Neural crest cell (in vitro differentiated cells): Measurements from ENCODE around the gene LMO3. TPM values are rescaled to one million over a fixed set of nuclear protein-coding genes. Genes with fewer than 3 reads are reported as not detected.

Experiments used
- DNase-seq: peaks from one replicate; pipeline ENCODE4 v3.0.0; 2021; ENCODE audit warnings: low read depth, mixed read lengths, low spot score
- H3K27ac Mint-ChIP-seq: one replicate; pipeline ENCODE4 v1.8.0; 2021; ENCODE audit warnings: mild to moderate bottlenecking, mixed read lengths; ENCODE audit not compliant: unreplicated experiment
- H3K27me3 Mint-ChIP-seq: 2 replicates; pipeline ENCODE4 v1.8.0; 2021; ENCODE audit warnings: low read depth, mild to moderate bottlenecking, mixed read lengths
- H3K36me3 Mint-ChIP-seq: 2 replicates; pipeline ENCODE4 v1.8.0; 2021; ENCODE audit warnings: low read depth, mild to moderate bottlenecking, mixed read lengths
- H3K4me1 Mint-ChIP-seq: 2 replicates; pipeline ENCODE4 v1.8.0; 2021; ENCODE audit warnings: mixed read lengths
- H3K4me3 Mint-ChIP-seq: one replicate; pipeline ENCODE4 v1.8.0; 2021; ENCODE audit warnings: mild to moderate bottlenecking, mixed read lengths
- H3K9me3 Mint-ChIP-seq: 2 replicates; pipeline ENCODE4 v1.8.0; 2021; ENCODE audit warnings: mixed read lengths
- CTCF ChIP-seq: fragments of 200-600 bp; sonication (generic); conservative IDR thresholded peaks from 2 replicates; pipeline ENCODE4 v1.5.0; 2021; ENCODE audit warnings: antibody characterized with exemption, mild to moderate bottlenecking
- total RNA-seq: library from RNA; stranded (reverse); gene quantifications from 2 replicates; pipeline ENCODE4 v1.2.1, GENCODE V29; 2021

Gene LMO3
- total RNA-seq, 1 donor from 2014 or later = 26.5 TPM

GRCh38 chr12:16618256-16618655, 12.3 kb upstream of the LMO3 start:
- Mint-ChIP-seq H3K9me3 (peaks cover 5% of the 10 kb centered on the region), H3K36me3 (no peaks in the 10 kb centered on the region), H3K4me1 (no peaks in the 10 kb centered on the region), H3K27ac (no peak overlapping the region), H3K27me3 (no peaks in the 10 kb centered on the region), H3K4me3 (no peak overlapping the region)
- no peak for TF ChIP-seq CTCF
- DNase-seq = no peak

GRCh38 chr12:16613199-16613598, 7.2 kb upstream of the LMO3 start:
- Mint-ChIP-seq H3K9me3 (no peaks in the 10 kb centered on the region), H3K36me3 (no peaks in the 10 kb centered on the region), H3K4me3 (no peak overlapping the region), H3K4me1 (peaks cover 33% of the 10 kb centered on the region), H3K27ac (no peak overlapping the region), H3K27me3 (peaks cover 24% of the 10 kb centered on the region)
- no peak for DNase-seq
- no peak for TF ChIP-seq CTCF

DNA sequence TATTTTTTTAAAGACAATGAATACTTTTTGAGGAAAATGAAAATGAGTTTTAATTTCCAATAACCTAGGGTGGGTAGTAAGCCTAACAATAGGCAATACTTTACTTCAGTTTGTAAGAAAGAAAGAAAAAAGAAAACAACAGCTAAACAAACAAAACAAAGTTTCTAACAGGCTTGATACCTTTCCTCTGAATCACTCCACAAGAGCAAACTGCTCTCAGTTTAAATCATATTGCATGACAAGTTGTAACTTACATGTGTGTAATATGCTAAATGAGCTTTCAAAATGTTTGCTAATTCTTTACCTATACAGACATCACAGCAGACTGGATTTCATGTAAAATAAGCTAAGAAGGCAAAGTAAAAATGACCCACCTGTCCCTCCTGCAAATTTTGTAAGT, 6.7 kb upstream of the LMO3 start:
- peaks cover 28% of the 10 kb centered on the region for H3K27me3 Mint-ChIP-seq
- H3K9me3 Mint-ChIP-seq = no peaks in the 10 kb centered on the region
- peaks cover 39% of the 10 kb centered on the region for H3K4me1 Mint-ChIP-seq
- H3K27ac Mint-ChIP-seq = no peak overlapping the region
- no peak for DNase-seq
- no peak overlapping the region for H3K4me3 Mint-ChIP-seq
- no peaks in the 10 kb centered on the region for H3K36me3 Mint-ChIP-seq
- no peak for TF ChIP-seq CTCF

DNA sequence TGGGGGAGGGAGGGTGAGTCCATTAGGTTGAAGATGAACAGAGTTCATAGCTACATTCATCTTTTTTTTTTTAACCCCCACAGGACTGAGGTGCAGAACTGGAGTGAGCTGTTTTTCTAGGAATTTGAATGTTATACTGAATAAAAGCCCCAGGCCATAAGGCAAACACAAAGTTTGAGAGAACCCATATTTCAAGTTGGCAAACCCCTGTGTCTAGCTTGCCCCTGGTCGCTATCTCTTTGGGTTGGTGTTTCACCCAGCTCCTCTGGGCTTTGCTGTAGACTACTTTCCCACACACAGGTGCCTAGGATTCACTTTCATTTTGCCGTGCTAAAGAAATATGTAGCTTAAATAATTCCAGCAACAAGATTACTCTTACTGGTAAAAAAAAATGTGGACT, 5.2 kb upstream of the LMO3 start:
- H3K27ac Mint-ChIP-seq = no peak overlapping the region
- no peak for TF ChIP-seq CTCF
- H3K9me3 Mint-ChIP-seq = no peaks in the 10 kb centered on the region
- no peak overlapping the region for H3K4me3 Mint-ChIP-seq
- H3K4me1 Mint-ChIP-seq = peaks cover 54% of the 10 kb centered on the region
- H3K27me3 Mint-ChIP-seq = peaks cover 33% of the 10 kb centered on the region
- DNase-seq = no peak
- no peaks in the 10 kb centered on the region for H3K36me3 Mint-ChIP-seq

DNA sequence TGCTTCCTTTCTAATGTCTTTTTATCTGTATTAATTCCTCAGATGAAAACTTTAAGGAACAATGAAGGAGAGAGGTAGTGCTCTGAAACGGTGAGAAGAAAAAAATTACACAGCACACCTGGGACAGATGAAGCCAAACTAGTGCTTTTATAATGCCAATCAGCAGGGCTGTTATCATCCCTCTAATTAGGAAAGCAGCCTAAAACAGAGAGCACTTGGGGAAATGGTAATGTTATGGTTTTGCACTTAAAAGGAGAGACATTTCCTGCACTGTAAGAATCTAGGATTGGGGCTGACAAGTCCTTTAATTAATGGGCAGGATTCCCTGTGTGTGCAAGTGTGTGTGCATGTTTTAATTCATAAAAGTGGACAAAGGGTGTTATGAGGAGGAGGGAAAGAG, 4.8 kb upstream of the LMO3 start:
- Mint-ChIP-seq H3K4me3 (peak overlapping the region; percentile 75), H3K4me1 (peaks cover 54% of the 10 kb centered on the region), H3K27me3 (peaks cover 33% of the 10 kb centered on the region)

More for the DNA sequence above, 4.8 kb upstream of the LMO3 start:
- Mint-ChIP-seq H3K36me3 (no peaks in the 10 kb centered on the region), H3K27ac (no peak overlapping the region), H3K9me3 (no peaks in the 10 kb centered on the region)
- no peak for DNase-seq
- TF ChIP-seq CTCF = no peak
